Ascending aorta (tissue), 2 donors: ENCODE data around the gene ASPSCR1. TPM values are rescaled to one million over a fixed set of nuclear protein-coding genes. Genes with fewer than 3 reads are reported as not detected.

ENCODE experiments used
- DNase-seq, 2 donors: peaks; one replicate each; pipeline ENCODE4 v3.0.0-alpha.2; 2019; ENCODE audit warnings: low spot score in 2 of 2
- H3K27ac ChIP-seq, 2 donors: fragments of 200-600 bp; sonication (generic); one replicate each; pipeline ENCODE4 v1.5.1; 2016 to 2017; ENCODE audit warnings: mild to moderate bottlenecking in 1 of 2
- H3K27me3 ChIP-seq: fragments of 200-600 bp; sonication (generic); one replicate; pipeline ENCODE4 v1.5.1; 2017
- H3K36me3 ChIP-seq, 2 donors: fragments of 200-600 bp; sonication (generic); one replicate each; pipeline ENCODE4 v1.5.1; 2016
- H3K4me1 ChIP-seq, 2 donors: fragments of 200-600 bp; sonication (generic); one replicate each; pipeline ENCODE4 v1.5.1; 2016 to 2017; ENCODE audit warnings: mild to moderate bottlenecking in 1 of 2
- H3K4me3 ChIP-seq, 2 donors: fragments of 200-600 bp; sonication (generic); one replicate each; pipeline ENCODE4 v1.5.1; 2016 to 2017; ENCODE audit warnings: mild to moderate bottlenecking in 1 of 2
- H3K9me3 ChIP-seq, 2 donors: fragments of 200-600 bp; sonication (generic); one replicate each; pipeline ENCODE4 v1.5.1; 2016
- CTCF ChIP-seq, 3 experiments: fragments of 200-600 bp in 2 of 3; fragments of 450-650 bp in 1 of 3; sonication (generic) in 2 of 3; IDR thresholded peaks; one replicate each; pipeline ENCODE4 v1.5.1; 2016 to 2019; ENCODE audit warnings: antibody characterized with exemption in 3 of 3, mild to moderate bottlenecking in 1 of 3, moderate library complexity in 1 of 3
- intact Hi-C: fragments of 100-400 bp; cut with DNase I; formaldehyde crosslinking; loops from one replicate; pipeline ENCODE4 v1.15.1; 2023
- total RNA-seq: library from RNA; depleted of rRNA; stranded (reverse); fragments of >200 nt; gene quantifications from one replicate; pipeline ENCODE4 v1.1.0, GENCODE V29; 2016

The ASPSCR1 gene
- total RNA-seq, 1 donor from 2014 or later: 45.1 TPM

- intact Hi-C loops: no loop called here
Observed at GRCh38 chr17:81983011-81983638, 5.7 kb downstream of the ASPSCR1 start.

GRCh38 chr17:81983639-81984373 lies 6.4 kb downstream of the ASPSCR1 start:
- H3K27ac ChIP-seq: no peak overlapping the region

More at GRCh38 chr17:81983011-81983638, 5.7 kb downstream of the ASPSCR1 start:
- Histone ChIP-seq H3K27me3 (no peaks in the 10 kb centered on the region), H3K4me1 (peaks cover 4 to 8% of the 10 kb centered on the region in 2 donors), H3K36me3 (peaks cover 11 to 47% of the 10 kb centered on the region in 2 donors), H3K27ac (no peak overlapping the region), H3K9me3 (no peaks in the 10 kb centered on the region), H3K4me3 (no peak overlapping the region)
- TF ChIP-seq CTCF (IDR thresholded peaks at IDR 0.05): no peak
- DNase-seq: no peak

GRCh38 chr17:81984773-81985410 lies 7.5 kb downstream of the ASPSCR1 start:
- no peak for DNase-seq
- no peak overlapping the region for H3K4me3 ChIP-seq
- peaks cover 11 to 46% of the 10 kb centered on the region in 2 donors for H3K36me3 ChIP-seq
- no peak overlapping the region for H3K27ac ChIP-seq
- H3K9me3 ChIP-seq: no peaks in the 10 kb centered on the region
- intact Hi-C loops: no loop called here
- no peak for TF ChIP-seq CTCF (IDR thresholded peaks at IDR 0.05)
- H3K4me1 ChIP-seq: no peaks in the 10 kb centered on the region
- no peaks in the 10 kb centered on the region for H3K27me3 ChIP-seq

More at GRCh38 chr17:81983639-81984373, 6.4 kb downstream of the ASPSCR1 start:
- no peak for DNase-seq
- intact Hi-C loops: no loop called here
- no peak for TF ChIP-seq CTCF (IDR thresholded peaks at IDR 0.05)
- peaks cover 0 to 1% of the 10 kb centered on the region in 2 donors for H3K4me1 ChIP-seq
- no peak overlapping the region for H3K4me3 ChIP-seq
- H3K9me3 ChIP-seq: no peaks in the 10 kb centered on the region
- no peaks in the 10 kb centered on the region for H3K27me3 ChIP-seq
- H3K36me3 ChIP-seq: peaks cover 11 to 51% of the 10 kb centered on the region in 2 donors

- peaks cover 11 to 42% of the 10 kb centered on the region in 2 donors for H3K36me3 ChIP-seq
- H3K27ac ChIP-seq: no peak overlapping the region
- TF ChIP-seq CTCF (IDR thresholded peaks at IDR 0.05): no peak
- H3K27me3 ChIP-seq: no peaks in the 10 kb centered on the region
- intact Hi-C loops: no loop called here
- no peaks in the 10 kb centered on the region for H3K9me3 ChIP-seq
- no peak overlapping the region for H3K4me3 ChIP-seq
- DNase-seq: no peak
- peaks cover 0 to 5% of the 10 kb centered on the region in 2 donors for H3K4me1 ChIP-seq
Observed at GRCh38 chr17:81986606-81987005, 9.2 kb downstream of the ASPSCR1 start.

- H3K4me3 ChIP-seq: no peak overlapping the region
- DNase-seq: no peak
- H3K27me3 ChIP-seq: no peaks in the 10 kb centered on the region
- no peak overlapping the region for H3K27ac ChIP-seq
- H3K36me3 ChIP-seq: peaks cover 11 to 42% of the 10 kb centered on the region in 2 donors
- no peaks in the 10 kb centered on the region for H3K9me3 ChIP-seq
- peaks cover 5 to 11% of the 10 kb centered on the region in 2 donors for H3K4me1 ChIP-seq
- intact Hi-C loops: no loop called here
- TF ChIP-seq CTCF (IDR thresholded peaks at IDR 0.05): no peak
Observed at GRCh38 chr17:81987161-81987770, 9.8 kb downstream of the ASPSCR1 start.
